WERI-Rb-1 (cell line): ENCODE measurements around the gene DUSP12.

Experiments used
- DNase-seq: peaks from one replicate; pipeline ENCODE4 v3.0.0-alpha.2; 2020
- H3K27ac ChIP-seq: fragments of 250-450 bp; sonication (Bioruptor Pico); 2 replicates; pipeline ENCODE4 v1.5.1; 2020; ENCODE audit warnings: mild to moderate bottlenecking, moderate library complexity
- H3K27me3 ChIP-seq: fragments of 250-450 bp; sonication (Bioruptor Pico); 2 replicates; pipeline ENCODE4 v1.5.1; 2021; ENCODE audit warnings: mild to moderate bottlenecking, low read depth, moderate library complexity; ENCODE audit not compliant: insufficient read depth, severe bottlenecking
- H3K36me3 ChIP-seq: fragments of 250-450 bp; sonication (Bioruptor Pico); 2 replicates; pipeline ENCODE4 v1.5.1; 2020; ENCODE audit warnings: mild to moderate bottlenecking, moderate library complexity
- H3K4me3 ChIP-seq: 2 replicates; pipeline ENCODE4 v1.5.1; 2011; ENCODE audit warnings: low read depth, mild to moderate bottlenecking, control low read depth, low read length
- H3K9me3 ChIP-seq: fragments of 250-450 bp; sonication (Bioruptor Pico); 2 replicates; pipeline ENCODE4 v1.5.1; 2021; ENCODE audit warnings: mild to moderate bottlenecking, moderate library complexity; ENCODE audit not compliant: severe bottlenecking
- CTCF ChIP-seq: IDR thresholded peaks from 2 replicates; pipeline ENCODE4 v1.5.1; 2011; ENCODE audit warnings: low read depth, mild to moderate bottlenecking, control low read depth, inconsistent platforms, low read length

Gene DUSP12

GRCh38 chr1:161707503-161707902 is 42.1 kb upstream of the DUSP12 start:
- H3K36me3 ChIP-seq = no peaks in the 10 kb centered on the region
- H3K27me3 ChIP-seq = peaks cover 97% of the 10 kb centered on the region
- TF ChIP-seq CTCF = no peak
- H3K9me3 ChIP-seq = no peaks in the 10 kb centered on the region
- H3K4me3 ChIP-seq = no peak overlapping the region
- DNase-seq = no peak
- H3K27ac ChIP-seq = no peak overlapping the region

GRCh38 chr1:161709373-161709772 is 40.2 kb upstream of the DUSP12 start:
- Histone ChIP-seq H3K36me3 (no peaks in the 10 kb centered on the region), H3K27me3 (peaks cover 100% of the 10 kb centered on the region), H3K4me3 (no peak overlapping the region), H3K27ac (no peak overlapping the region), H3K9me3 (peaks cover 6% of the 10 kb centered on the region)
- no peak for TF ChIP-seq CTCF
- no peak for DNase-seq

- no peak overlapping the region for H3K27ac ChIP-seq
- H3K4me3 ChIP-seq = no peak overlapping the region
- peaks cover 100% of the 10 kb centered on the region for H3K27me3 ChIP-seq
- peaks cover 6% of the 10 kb centered on the region for H3K9me3 ChIP-seq
- TF ChIP-seq CTCF = no peak
- H3K36me3 ChIP-seq = no peaks in the 10 kb centered on the region
- DNase-seq = no peak
Measured at GRCh38 chr1:161710560-161710959, 39.0 kb upstream of the DUSP12 start.

GRCh38 chr1:161718559-161719324 is 30.8 kb upstream of the DUSP12 start:
- no peak overlapping the region for H3K27ac ChIP-seq

GRCh38 chr1:161719325-161719611 is 30.3 kb upstream of the DUSP12 start:
- H3K4me3 ChIP-seq = no peak overlapping the region

More at GRCh38 chr1:161718559-161719324, 30.8 kb upstream of the DUSP12 start:
- peaks cover 8% of the 10 kb centered on the region for H3K9me3 ChIP-seq
- no peaks in the 10 kb centered on the region for H3K36me3 ChIP-seq
- TF ChIP-seq CTCF = no peak
- H3K27me3 ChIP-seq = peaks cover 100% of the 10 kb centered on the region
- no peak overlapping the region for H3K4me3 ChIP-seq
- DNase-seq = no peak

More at GRCh38 chr1:161719325-161719611, 30.3 kb upstream of the DUSP12 start:
- Histone ChIP-seq H3K9me3 (peaks cover 3% of the 10 kb centered on the region), H3K36me3 (no peaks in the 10 kb centered on the region), H3K27me3 (peaks cover 100% of the 10 kb centered on the region), H3K27ac (no peak overlapping the region)
- no peak for DNase-seq
- no peak for TF ChIP-seq CTCF
